Lower leg skin (tissue), 4 donors: Measurements from ENCODE around the gene TK2. TPM values are rescaled to one million over a fixed set of nuclear protein-coding genes. Genes with fewer than 3 reads are reported as not detected.

Experiments
- DNase-seq, 2 donors: peaks; one replicate each; pipeline ENCODE4 v3.0.0-alpha.2; 2019; ENCODE audit warnings: low spot score in 2 of 2
- H3K4me3 ChIP-seq: fragments of 200-600 bp; sonication (generic); 2 replicates; pipeline ENCODE4 v1.5.1; 2017; ENCODE audit warnings: mild to moderate bottlenecking, low read depth; ENCODE audit not compliant: poor library complexity, severe bottlenecking
- POLR2A ChIP-seq, 2 donors: fragments of 450-650 bp; IDR thresholded peaks; one replicate each; pipeline ENCODE4 v1.6.1; 2016 to 2017; ENCODE audit warnings: antibody characterized with exemption in 2 of 2, mild to moderate bottlenecking in 1 of 2, moderate library complexity in 1 of 2
- WGBS, 2 donors: methylation state at CpG; one replicate each; pipeline ENCODE4 v1.1.5; 2018; 5-methylcytosine and 5-hydroxymethylcytosine counted together
- intact Hi-C: fragments of 100-400 bp; cut with DNase I; formaldehyde crosslinking; loops from one replicate; pipeline ENCODE4 v1.15.0; 2023; ENCODE audit warnings: low total_unique reads
- total RNA-seq, 4 donors: library from RNA; depleted of rRNA; stranded (reverse); fragments of >200 nt; gene quantifications; one replicate each; pipeline ENCODE4 v1.1.0, GENCODE V29; 2016
- TF ChIP-seq, protein P1 (sequence below), 3 donors: fragments of 450-650 bp; IDR thresholded peaks; one replicate each; pipeline ENCODE4 v1.5.1; 2016; ENCODE audit warnings: antibody characterized with exemption in 3 of 3, mild to moderate bottlenecking in 3 of 3, moderate library complexity in 2 of 3

Gene TK2
- total RNA-seq, 4 donors from 2014 or later = 15.3 to 28.3 (median 22.6) TPM

DNA sequence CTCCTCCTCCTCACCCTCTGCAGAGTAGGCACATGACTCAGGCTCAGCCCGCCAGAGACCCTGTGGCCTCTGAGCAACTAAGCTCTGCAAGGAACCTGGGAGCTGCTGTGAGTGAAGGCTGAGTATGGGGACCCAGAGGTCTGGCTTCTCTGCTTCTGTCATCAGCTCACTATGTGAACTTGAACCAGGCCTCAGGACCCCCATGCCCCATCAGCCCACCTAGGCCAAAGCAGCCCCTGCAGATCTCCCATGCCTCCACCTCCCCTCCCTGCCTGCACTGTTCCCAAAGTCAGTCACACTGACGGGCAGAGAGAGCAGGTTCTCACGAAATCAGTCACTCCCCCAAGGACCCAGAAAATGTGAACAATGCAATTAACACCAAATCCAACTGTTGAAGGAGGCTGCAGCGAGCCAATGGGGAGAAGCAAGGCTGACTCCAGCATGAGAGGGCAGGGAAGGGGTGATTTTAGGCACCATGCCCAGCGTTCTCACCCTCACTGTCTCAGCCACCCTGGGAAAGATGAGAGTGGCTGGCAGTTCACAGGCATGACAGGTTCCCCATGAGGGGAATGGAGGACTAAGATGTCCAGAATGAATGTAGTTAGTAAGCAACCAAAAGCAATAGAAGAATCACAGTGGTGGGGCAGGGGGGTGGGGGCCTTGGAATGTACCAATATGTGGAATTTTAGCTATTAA lies 62.2 kb downstream of the TK2 start:
- 66 to 87% methylated on average over 5 of the region's 5 CpGs for WGBS, 2 donors
- DNase-seq = peak in 1 of 2 donors; percentile 75
- H3K4me3 ChIP-seq = no peak overlapping the region
- TF ChIP-seq POLR2A (IDR thresholded peaks at IDR 0.05) = no peak
- TF ChIP-seq, protein P1, sequence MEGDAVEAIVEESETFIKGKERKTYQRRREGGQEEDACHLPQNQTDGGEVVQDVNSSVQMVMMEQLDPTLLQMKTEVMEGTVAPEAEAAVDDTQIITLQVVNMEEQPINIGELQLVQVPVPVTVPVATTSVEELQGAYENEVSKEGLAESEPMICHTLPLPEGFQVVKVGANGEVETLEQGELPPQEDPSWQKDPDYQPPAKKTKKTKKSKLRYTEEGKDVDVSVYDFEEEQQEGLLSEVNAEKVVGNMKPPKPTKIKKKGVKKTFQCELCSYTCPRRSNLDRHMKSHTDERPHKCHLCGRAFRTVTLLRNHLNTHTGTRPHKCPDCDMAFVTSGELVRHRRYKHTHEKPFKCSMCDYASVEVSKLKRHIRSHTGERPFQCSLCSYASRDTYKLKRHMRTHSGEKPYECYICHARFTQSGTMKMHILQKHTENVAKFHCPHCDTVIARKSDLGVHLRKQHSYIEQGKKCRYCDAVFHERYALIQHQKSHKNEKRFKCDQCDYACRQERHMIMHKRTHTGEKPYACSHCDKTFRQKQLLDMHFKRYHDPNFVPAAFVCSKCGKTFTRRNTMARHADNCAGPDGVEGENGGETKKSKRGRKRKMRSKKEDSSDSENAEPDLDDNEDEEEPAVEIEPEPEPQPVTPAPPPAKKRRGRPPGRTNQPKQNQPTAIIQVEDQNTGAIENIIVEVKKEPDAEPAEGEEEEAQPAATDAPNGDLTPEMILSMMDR (IDR thresholded peaks at IDR 0.05) = no peak
- intact Hi-C loops = no loop called here

- WGBS, 2 donors = 58 to 80% methylated on average over 3 of the region's 3 CpGs
- peak in 1 of 2 donors; percentile 83 for DNase-seq
- intact Hi-C loops = no loop called here
- H3K4me3 ChIP-seq = no peak overlapping the region
- TF ChIP-seq, protein P1 (IDR thresholded peaks at IDR 0.05) = no peak
- TF ChIP-seq POLR2A (IDR thresholded peaks at IDR 0.05) = no peak
These were observed 62.9 kb downstream of the TK2 start for GRCh38 chr16:66486773-66487579.

DNA sequence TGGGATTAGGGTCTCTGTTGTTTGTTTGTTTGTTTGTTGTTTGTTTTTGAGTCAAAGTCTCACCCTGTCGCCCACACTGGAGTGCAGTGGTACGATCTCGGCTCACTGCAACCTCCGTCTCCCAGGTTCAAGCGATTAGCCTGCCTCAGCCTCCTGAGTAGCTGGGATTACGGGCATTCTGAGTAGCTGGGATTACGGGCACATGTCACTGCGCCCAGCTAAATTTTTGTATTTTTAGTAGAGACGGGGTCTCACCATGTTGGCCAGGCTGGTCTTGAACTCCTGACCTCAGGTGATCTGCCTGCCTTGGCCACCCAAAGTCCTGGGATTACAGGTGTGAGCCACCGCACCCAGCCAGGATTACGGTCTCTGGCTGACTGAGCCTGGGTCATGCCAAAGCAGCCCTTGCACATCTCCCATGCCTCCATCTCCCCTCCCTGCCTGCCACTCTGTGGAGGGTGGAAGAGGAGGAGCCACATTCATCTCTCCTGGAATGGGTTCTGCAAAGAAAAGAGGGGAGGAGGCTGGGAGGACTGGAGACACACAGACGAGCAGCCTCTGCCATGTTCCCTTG lies 63.6 kb downstream of the TK2 start:
- peak in 1 of 2 donors; percentile 70 for DNase-seq
- 92 to 95% methylated on average over 12 of the region's 12 CpGs for WGBS, 2 donors
- intact Hi-C loops = no loop called here
- TF ChIP-seq POLR2A (IDR thresholded peaks at IDR 0.05) = no peak
- TF ChIP-seq, protein P1 (IDR thresholded peaks at IDR 0.05) = no peak
- H3K4me3 ChIP-seq = no peak overlapping the region

DNA sequence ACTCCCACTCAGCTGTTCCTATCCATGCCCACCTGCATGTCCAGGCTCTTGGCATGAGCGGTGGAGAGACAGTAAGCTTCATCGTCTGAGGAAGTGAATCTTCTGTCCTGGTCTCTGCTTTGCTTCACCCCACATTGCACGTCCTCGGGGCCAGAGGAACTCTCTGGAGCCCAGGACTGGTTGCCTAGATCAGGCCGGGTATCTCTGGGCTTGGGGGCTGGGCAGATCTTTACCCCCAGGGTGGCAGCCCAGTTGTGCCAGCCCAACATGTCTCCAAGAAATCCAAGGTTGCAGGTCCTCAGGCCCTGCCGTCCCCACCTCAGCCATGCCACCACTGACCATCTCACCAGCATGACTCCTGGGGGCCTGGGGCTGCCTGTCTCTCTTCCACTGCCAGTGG lies 64.5 kb downstream of the TK2 start:
- H3K4me3 ChIP-seq = no peak overlapping the region
- intact Hi-C loops = no loop called here
- peak in 1 of 2 donors; percentile 70 for DNase-seq
- TF ChIP-seq, protein P1 (IDR thresholded peaks at IDR 0.05) = no peak
- no peak for TF ChIP-seq POLR2A (IDR thresholded peaks at IDR 0.05)
- 79 to 94% methylated on average over 3 to 6 of the region's 6 CpGs for WGBS, 2 donors

DNA sequence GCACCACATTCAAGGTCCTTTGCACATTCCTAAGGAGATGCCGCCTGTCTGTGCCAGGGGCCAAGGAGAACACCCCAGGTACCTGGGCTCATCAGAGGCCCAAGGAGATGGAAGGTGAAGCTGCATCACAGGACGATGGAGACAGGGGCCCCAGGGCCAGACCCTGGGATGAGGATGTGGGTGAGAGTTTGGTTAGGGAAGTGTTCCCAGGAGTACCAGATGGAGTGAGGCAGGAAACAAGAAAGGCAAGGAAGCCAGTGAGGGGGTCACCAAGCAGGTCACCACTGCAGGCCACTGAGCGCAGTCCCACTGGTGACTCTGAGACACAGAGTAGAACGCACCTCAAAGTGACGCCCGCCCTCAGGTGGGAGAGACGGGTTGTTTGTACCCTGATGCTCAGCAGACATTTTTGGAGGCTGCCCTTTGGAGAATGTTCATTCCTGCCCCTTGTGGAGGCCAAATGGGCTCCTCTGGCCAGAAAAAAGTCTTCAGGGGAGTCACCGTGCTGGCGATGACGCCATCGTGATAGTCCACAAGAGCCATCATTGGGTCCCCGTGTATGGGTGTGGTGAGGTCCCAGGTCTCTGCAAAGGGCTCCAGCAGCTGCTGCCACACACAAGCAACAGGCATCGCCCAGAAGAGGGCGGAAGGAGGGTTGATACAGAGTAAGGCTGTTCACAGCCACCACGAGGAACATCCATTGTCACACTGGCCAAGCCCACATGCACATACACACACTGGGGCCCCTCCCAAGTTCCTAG lies 65.3 kb downstream of the TK2 start:
- 80 to 81% methylated on average over 11 to 13 of the region's 15 CpGs for WGBS, 2 donors
- TF ChIP-seq, protein P1 (IDR thresholded peaks at IDR 0.05) = no peak
- TF ChIP-seq POLR2A (IDR thresholded peaks at IDR 0.05) = no peak
- no peak overlapping the region for H3K4me3 ChIP-seq
- peak in 1 of 2 donors; percentile 80 for DNase-seq
- intact Hi-C loops = loop anchor here (5.0 kb wide), 1 partner anchor 77 kb away; no protein-coding TSS in a partner anchor
